HepG2 (cell line): ENCODE measurements around the gene BRINP1.

ENCODE experiments used
- HNRNPLL ChIP-seq: fragments of 200-400 bp; formaldehyde crosslinking; IDR thresholded peaks from 2 replicates; pipeline ENCODE4 v1.6.1; 2017; ENCODE audit warnings: mild to moderate bottlenecking, low read depth, low read length; ENCODE audit not compliant: poor library complexity, severe bottlenecking
- MIER2 ChIP-seq: IDR thresholded peaks from 2 replicates; pipeline ENCODE4 v1.6.1; 2016; ENCODE audit warnings: missing biosample characterization, missing genetic modification reagents
- MTA1 ChIP-seq: sonication (generic); formaldehyde crosslinking; IDR thresholded peaks from 2 replicates; pipeline ENCODE4 v1.4.0; 2020; ENCODE audit warnings: missing genetic modification reagents, mild to moderate bottlenecking, borderline replicate concordance
- PHF8 ChIP-seq: sonication (generic); formaldehyde crosslinking; IDR thresholded peaks from 2 replicates; pipeline ENCODE4 v1.5.0; 2020; ENCODE audit warnings: missing genetic modification reagents
- RFX5 ChIP-seq: IDR thresholded peaks from 2 replicates; pipeline ENCODE4 v1.6.1; 2011; ENCODE audit warnings: low read depth, low read length, improper control_type of control experiment
- TRIM24 ChIP-seq: sonication (generic); formaldehyde crosslinking; IDR thresholded peaks from 2 replicates; pipeline ENCODE4 v1.8.0; 2022; ENCODE audit warnings: mild to moderate bottlenecking, missing genetic modification reagents
- XBP1 ChIP-seq: sonication (generic); formaldehyde crosslinking; IDR thresholded peaks from 2 replicates; pipeline ENCODE4 v1.5.0; 2020; ENCODE audit warnings: missing genetic modification reagents
- TF ChIP-seq, protein P1 (sequence below): sonication (generic); formaldehyde crosslinking; IDR thresholded peaks from 2 replicates; pipeline ENCODE4 v1.5.1; 2020; ENCODE audit warnings: missing genetic modification reagents, mild to moderate bottlenecking, borderline replicate concordance
- TF ChIP-seq, protein P2 (sequence below): sonication (generic); formaldehyde crosslinking; IDR thresholded peaks from 2 replicates; pipeline ENCODE4 v1.4.0; 2020; ENCODE audit warnings: low read depth, mild to moderate bottlenecking, missing genetic modification reagents
- TF ChIP-seq, protein P3 (sequence below): sonication (generic); formaldehyde crosslinking; IDR thresholded peaks from 2 replicates; pipeline ENCODE4 v1.5.0; 2020; ENCODE audit warnings: missing genetic modification reagents
- TF ChIP-seq, protein P4 (sequence below): IDR thresholded peaks from 2 replicates; pipeline ENCODE4 v1.6.1; 2016; ENCODE audit warnings: low read depth, borderline replicate concordance
- TF ChIP-seq, protein P5 (sequence below): sonication (generic); formaldehyde crosslinking; IDR thresholded peaks from 2 replicates; pipeline ENCODE4 v1.8.1; 2023; ENCODE audit warnings: mild to moderate bottlenecking, missing genetic modification reagents, borderline replicate concordance
- TF ChIP-seq, protein P6 (sequence below): IDR thresholded peaks from 2 replicates; pipeline ENCODE4 v1.6.1; 2016; ENCODE audit warnings: control low read depth
- TF ChIP-seq, protein P7 (sequence below): sonication (generic); formaldehyde crosslinking; IDR thresholded peaks from 2 replicates; pipeline ENCODE4 v1.5.0; 2020; ENCODE audit warnings: mild to moderate bottlenecking, missing genetic modification reagents, moderate library complexity

DNA sequence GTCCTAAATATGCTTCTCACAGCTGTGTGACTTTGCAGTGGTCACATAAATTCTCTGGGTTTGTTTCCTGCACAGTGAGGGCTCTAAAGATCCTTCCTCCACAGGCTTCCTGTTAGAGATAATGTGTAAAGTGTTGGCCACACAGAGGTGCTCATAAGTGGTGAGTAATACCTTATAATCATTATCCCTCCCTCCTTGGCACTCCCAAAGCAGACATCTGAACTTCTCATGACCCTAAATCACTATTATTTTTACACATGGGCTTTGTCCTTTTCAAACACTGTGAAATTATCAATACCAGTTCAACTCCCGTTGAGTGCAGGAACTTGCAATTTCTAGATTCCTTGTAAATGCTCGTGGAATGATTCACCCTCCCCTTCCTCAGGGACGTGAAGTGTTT is 100.2 kb downstream of the BRINP1 start:
- TF ChIP-seq HNRNPLL, result no peak
- TF ChIP-seq XBP1 (CRISPR knock-in tag), result no peak
- TF ChIP-seq, protein P1, sequence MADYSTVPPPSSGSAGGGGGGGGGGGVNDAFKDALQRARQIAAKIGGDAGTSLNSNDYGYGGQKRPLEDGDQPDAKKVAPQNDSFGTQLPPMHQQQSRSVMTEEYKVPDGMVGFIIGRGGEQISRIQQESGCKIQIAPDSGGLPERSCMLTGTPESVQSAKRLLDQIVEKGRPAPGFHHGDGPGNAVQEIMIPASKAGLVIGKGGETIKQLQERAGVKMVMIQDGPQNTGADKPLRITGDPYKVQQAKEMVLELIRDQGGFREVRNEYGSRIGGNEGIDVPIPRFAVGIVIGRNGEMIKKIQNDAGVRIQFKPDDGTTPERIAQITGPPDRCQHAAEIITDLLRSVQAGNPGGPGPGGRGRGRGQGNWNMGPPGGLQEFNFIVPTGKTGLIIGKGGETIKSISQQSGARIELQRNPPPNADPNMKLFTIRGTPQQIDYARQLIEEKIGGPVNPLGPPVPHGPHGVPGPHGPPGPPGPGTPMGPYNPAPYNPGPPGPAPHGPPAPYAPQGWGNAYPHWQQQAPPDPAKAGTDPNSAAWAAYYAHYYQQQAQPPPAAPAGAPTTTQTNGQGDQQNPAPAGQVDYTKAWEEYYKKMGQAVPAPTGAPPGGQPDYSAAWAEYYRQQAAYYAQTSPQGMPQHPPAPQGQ (CRISPR knock-in tag), result no peak
- TF ChIP-seq MIER2 (CRISPR knock-in tag), result no peak
- TF ChIP-seq, protein P2, sequence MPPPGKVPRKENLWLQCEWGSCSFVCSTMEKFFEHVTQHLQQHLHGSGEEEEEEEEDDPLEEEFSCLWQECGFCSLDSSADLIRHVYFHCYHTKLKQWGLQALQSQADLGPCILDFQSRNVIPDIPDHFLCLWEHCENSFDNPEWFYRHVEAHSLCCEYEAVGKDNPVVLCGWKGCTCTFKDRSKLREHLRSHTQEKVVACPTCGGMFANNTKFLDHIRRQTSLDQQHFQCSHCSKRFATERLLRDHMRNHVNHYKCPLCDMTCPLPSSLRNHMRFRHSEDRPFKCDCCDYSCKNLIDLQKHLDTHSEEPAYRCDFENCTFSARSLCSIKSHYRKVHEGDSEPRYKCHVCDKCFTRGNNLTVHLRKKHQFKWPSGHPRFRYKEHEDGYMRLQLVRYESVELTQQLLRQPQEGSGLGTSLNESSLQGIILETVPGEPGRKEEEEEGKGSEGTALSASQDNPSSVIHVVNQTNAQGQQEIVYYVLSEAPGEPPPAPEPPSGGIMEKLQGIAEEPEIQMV (CRISPR knock-in tag), result no peak
- no peak for TF ChIP-seq TRIM24
- no peak for TF ChIP-seq PHF8 (CRISPR knock-in tag)
- TF ChIP-seq, protein P3, sequence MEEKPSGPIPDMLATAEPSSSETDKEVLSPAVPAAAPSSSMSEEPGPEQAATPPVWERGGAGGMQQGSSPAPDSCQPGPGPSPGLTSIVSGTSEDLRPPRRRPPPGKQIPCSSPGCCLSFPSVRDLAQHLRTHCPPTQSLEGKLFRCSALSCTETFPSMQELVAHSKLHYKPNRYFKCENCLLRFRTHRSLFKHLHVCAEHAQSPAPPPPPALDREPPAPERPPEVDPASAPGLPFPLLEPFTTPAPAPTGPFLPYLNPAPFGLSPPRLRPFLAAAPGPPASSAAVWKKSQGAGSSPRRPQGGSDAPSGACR (CRISPR knock-in tag), result no peak
- TF ChIP-seq, protein P4, sequence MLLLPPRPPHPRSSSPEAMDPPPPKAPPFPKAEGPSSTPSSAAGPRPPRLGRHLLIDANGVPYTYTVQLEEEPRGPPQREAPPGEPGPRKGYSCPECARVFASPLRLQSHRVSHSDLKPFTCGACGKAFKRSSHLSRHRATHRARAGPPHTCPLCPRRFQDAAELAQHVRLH, result no peak
- TF ChIP-seq, protein P5, sequence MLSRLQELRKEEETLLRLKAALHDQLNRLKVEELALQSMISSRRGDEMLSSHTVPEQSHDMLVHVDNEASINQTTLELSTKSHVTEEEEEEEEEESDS, result no peak
- TF ChIP-seq, protein P6, sequence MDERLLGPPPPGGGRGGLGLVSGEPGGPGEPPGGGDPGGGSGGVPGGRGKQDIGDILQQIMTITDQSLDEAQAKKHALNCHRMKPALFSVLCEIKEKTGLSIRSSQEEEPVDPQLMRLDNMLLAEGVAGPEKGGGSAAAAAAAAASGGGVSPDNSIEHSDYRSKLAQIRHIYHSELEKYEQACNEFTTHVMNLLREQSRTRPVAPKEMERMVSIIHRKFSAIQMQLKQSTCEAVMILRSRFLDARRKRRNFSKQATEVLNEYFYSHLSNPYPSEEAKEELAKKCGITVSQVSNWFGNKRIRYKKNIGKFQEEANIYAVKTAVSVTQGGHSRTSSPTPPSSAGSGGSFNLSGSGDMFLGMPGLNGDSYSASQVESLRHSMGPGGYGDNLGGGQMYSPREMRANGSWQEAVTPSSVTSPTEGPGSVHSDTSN, result no peak
- TF ChIP-seq MTA1 (CRISPR knock-in tag), result no peak
- TF ChIP-seq, protein P7, sequence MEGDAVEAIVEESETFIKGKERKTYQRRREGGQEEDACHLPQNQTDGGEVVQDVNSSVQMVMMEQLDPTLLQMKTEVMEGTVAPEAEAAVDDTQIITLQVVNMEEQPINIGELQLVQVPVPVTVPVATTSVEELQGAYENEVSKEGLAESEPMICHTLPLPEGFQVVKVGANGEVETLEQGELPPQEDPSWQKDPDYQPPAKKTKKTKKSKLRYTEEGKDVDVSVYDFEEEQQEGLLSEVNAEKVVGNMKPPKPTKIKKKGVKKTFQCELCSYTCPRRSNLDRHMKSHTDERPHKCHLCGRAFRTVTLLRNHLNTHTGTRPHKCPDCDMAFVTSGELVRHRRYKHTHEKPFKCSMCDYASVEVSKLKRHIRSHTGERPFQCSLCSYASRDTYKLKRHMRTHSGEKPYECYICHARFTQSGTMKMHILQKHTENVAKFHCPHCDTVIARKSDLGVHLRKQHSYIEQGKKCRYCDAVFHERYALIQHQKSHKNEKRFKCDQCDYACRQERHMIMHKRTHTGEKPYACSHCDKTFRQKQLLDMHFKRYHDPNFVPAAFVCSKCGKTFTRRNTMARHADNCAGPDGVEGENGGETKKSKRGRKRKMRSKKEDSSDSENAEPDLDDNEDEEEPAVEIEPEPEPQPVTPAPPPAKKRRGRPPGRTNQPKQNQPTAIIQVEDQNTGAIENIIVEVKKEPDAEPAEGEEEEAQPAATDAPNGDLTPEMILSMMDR (CRISPR knock-in tag), result no peak
- TF ChIP-seq RFX5, result no peak
